A673 (cell line): Measurements from ENCODE around the gene SLC25A43.

ENCODE experiments used
- CTCF ChIP-seq: fragments of 300-800, 200-600 bp; sonication (generic); conservative IDR thresholded peaks from 2 replicates; pipeline ENCODE4 v1.5.1; 2017; ENCODE audit warnings: low read depth, mild to moderate bottlenecking, antibody characterized with exemption, low read length, moderate library complexity, mixed read lengths
- EZH2 ChIP-seq: fragments of 200-600 bp; sonication (generic); IDR thresholded peaks from 2 replicates; pipeline ENCODE4 v1.6.1; 2017; ENCODE audit warnings: borderline replicate concordance, low read depth, mild to moderate bottlenecking, mixed read lengths, antibody characterized with exemption, low read length; ENCODE audit not compliant: poor library complexity, severe bottlenecking

GRCh38 chrX:119479845-119480244 lies 80.7 kb downstream of the SLC25A43 start:
- TF ChIP-seq CTCF (no peak), EZH2 (no peak)
